Measurements from ENCODE around the gene CSNK2B.
A peak's percentile ranks its signal among the peaks of the same experiment; 100 is the strongest.

Gene CSNK2B

DNA sequence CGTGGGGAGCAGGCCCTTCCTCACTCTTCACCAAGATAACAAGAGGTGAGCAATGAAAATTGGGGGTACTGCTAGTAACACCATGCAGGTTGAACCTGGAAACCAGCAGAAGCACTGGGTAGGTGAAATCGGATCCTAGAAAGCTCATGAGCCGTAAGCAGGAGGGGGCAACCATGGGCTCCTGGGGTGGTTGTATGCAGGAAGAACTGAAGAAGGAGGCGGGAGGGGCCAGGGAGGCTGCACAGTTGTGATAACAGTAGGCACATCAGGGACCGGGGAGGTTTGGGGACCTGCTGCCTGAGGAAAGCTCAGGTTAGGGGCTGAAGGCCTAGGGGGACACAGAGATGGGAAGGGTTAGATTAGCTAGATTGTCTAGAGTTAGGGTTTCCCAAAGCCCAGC is 20.6 kb downstream of the CSNK2B start:
- FAIRE-seq, result no peak
- no peak for DNase-seq (ENCODE audit: extremely low spot score, insufficient read length, low read depth)

GRCh38 chr6:31687321-31687720 is 21.4 kb downstream of the CSNK2B start:
- FAIRE-seq (no peak), DNase-seq (ENCODE audit: extremely low spot score, insufficient read length, low read depth) (no peak)

DNA sequence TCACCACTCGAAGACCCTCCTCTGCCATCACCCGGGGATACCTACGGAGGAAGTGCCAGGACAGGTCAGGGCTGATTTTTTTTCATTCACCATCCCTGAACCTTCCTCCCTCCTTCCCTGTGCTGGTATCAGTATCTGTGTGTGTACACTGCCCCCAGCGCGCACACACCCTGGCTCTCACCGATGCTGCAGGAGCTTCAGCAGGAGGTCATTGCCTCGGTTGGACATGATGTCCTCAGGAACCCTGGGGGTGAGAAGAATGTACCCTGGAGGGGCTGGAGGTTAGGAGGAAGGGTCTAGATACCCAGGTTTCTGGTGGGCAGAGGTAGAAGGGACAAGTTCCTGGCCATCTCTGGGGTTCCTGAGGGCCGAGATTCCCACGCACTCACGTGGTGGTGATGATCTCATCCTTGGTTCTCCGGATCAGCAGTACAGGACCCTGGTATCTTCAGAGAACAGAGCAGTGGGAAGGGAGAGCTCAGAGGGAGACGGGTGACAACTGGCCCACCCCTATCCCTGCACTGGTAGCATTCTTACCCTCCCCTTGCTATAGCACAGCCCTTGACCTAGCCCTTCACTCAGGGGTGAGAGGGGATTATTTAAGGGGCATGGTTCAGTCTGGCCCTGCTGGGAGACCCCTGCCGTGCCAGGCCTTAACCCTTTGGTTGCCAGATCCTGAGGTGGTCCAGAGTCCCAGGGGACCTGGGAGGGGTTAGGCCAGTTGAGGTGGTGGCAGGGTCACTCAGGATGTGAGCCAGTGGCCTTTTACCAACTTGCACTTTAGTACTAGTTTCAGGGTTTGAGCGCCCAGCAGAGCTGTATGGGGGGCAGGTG is 22.2 kb downstream of the CSNK2B start:
- FAIRE-seq, result no peak

DNA sequence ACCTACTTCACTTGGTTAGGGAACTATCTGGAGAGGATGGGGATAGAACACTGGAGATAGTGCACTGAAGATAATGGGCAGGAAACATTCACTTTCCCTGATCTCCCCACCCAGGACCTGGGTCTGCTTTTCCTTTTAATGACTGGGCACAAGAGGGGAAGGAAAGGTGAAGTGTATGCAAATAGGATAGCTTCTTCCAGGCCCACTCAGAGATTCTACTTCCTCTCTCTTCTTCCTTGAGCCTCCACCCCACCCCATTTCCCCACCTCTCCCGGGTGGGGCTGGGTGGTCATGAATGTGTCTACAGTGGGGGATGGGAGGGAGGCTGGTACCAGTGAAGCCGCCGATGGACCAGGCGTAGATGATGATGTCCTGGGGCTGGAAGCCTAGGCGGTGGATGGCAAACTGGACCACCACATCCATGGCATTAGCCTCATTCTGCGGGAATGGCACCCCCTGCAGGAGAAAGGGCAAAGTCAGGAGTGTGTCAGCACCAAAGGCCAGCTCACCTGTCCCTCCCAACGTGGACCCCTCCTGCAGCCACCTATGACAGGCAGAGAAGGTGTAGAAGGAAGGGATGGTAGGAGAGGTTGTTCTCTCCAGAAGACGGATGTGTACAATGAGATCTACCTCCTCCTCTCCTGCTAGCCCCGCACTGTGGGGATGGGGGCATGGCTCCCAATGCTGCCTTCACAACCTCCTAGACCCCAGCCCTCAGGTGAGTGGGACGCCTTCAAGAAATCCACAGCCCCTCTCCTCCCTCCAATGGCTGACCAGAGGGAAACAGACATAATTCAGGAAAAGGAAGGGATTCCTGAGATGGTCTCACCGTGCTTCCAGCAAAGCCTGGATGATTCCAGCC is 23.6 kb downstream of the CSNK2B start:
- DNase-seq (ENCODE audit: extremely low spot score, insufficient read length, low read depth) (no peak), FAIRE-seq (no peak)

More for the DNA sequence above, 22.2 kb downstream of the CSNK2B start:
- DNase-seq (ENCODE audit: extremely low spot score, insufficient read length, low read depth), result no peak

DNA sequence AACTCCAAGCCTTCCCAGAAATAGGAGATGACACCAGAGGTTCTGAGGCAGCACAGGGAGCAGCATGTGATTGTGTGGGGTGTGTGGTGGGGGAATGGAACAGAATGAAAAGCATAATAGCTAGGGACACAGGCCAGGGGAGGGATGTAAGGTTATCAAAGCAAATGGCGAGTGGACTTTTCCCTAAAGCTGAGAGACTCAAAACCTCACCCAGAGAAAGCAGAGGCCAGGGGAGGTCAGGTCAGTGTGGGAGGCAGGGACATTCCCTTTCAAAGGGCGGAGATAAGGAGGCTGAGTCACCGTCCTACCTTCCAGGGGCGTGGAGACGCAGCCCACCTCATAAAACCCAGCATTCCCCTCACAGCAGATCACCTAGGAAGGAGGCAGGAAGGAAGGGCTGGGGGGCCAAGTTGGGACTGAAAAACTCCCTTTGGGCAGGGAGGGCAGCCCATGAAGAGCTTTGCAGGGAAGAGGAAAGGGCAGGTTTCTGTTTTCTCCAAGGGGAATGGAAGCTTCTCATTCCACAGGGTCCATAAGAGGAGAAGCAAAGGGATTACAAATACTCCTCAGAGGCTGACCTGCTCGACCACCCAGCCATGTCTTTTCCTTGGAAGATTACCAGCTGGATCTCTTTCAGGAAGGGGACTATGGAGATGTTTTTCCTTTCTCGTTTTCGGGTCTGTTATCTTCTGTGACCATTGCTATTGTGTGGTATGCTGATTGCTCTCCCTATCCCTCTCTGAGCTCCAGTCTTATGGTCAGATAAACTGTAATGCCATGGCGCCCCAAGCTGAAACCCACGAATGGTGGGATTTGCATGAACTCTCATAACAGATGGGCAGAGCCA is 24.6 kb downstream of the CSNK2B start:
- DNase-seq (ENCODE audit: extremely low spot score, insufficient read length, low read depth) (no peak), FAIRE-seq (no peak)

DNA sequence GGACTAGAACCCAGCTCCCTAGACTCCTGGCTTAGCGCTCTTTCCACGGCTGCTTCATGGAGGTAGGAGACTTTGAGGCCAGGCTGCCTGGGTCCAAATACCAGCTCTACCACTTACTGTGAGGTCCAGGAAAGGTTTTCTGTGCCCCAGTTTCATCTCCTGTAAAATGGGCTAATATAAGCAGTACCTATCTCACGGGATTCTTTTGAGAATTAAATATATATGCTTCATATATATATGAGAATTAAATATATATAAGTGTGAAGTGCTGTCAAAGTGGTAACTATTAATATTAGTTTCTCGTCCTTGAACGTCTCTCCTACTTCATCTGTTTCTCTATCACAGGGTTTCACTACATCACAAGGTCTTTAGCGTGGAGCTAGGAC is 25.2 kb downstream of the CSNK2B start:
- DNase-seq (ENCODE audit: extremely low spot score, insufficient read length, low read depth) (no peak), FAIRE-seq (no peak)

- no peak for DNase-seq (ENCODE audit: extremely low spot score, insufficient read length, low read depth)
- no peak for FAIRE-seq
Observed at GRCh38 chr6:31691564-31692108, 25.8 kb downstream of the CSNK2B start.

- DNase-seq (ENCODE audit: extremely low spot score, insufficient read length, low read depth) (no peak), FAIRE-seq (no peak)
Observed at GRCh38 chr6:31692353-31692752, 26.5 kb downstream of the CSNK2B start.

DNA sequence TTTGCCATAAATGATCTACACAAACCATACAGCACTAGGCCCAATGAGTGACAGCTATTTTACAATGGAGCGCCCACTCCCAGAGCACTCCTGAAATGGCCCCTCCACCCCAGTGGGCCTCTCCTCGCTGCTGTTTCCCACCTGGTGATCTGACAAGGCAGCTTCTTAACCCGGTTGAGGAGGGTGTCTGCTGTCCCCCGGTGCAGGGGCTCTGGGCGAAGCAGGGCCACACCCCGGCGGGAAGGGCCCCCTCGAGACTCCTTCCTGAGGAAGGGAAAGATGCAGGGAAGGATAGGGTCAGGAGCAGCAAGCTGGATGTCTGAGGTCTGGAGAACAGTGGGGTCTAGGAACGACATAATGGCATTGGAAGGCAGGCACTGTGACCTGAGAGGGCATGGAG is 27.0 kb downstream of the CSNK2B start:
- DNase-seq (ENCODE audit: extremely low spot score, insufficient read length, low read depth), result no peak
- no peak for FAIRE-seq

- DNase-seq (ENCODE audit: extremely low spot score, insufficient read length, low read depth) (no peak), FAIRE-seq (no peak)
Observed at GRCh38 chr6:31693535-31693934, 27.7 kb downstream of the CSNK2B start.

- no peak for DNase-seq (ENCODE audit: extremely low spot score, insufficient read length, low read depth)
- no peak for FAIRE-seq
Observed at GRCh38 chr6:31697555-31697954, 31.7 kb downstream of the CSNK2B start.

GRCh38 chr6:31700740-31701401 is 35.0 kb downstream of the CSNK2B start:
- FAIRE-seq (no peak), DNase-seq (ENCODE audit: extremely low spot score, insufficient read length, low read depth) (no peak)

- DNase-seq (ENCODE audit: extremely low spot score, insufficient read length, low read depth) (no peak), FAIRE-seq (no peak)
Observed at GRCh38 chr6:31701666-31702404, 36.0 kb downstream of the CSNK2B start.

DNA sequence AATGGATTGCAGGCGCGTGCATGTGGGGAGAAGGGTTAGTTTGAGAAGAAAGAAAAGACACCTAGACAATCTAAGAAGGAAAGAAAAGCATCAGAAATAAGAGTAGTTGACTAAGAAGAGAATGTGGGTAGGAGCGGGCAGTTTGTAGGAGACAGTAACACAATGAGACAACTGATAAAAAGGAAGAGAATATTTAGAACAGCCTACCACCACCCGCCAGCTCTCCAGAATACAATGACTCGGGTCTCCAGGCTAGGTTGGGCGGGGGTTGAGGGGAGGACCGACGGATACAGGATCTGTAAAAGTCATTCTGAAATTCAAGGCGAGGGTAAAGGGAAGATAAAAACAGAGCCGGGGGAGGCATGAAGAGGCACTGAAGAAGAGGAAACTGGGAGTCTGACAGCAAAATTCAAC is 36.5 kb downstream of the CSNK2B start:
- no peak for FAIRE-seq
- no peak for DNase-seq (ENCODE audit: extremely low spot score, insufficient read length, low read depth)

GRCh38 chr6:31702819-31703716 is 37.2 kb downstream of the CSNK2B start, which contains the start of gene ABHD16A:
Gene ABHD16A (minus strand): TSS chr6:31703324. CDS start chr6:31703281, 43 bp downstream.
- FAIRE-seq (peak; percentile 99), DNase-seq (ENCODE audit: extremely low spot score, insufficient read length, low read depth) (peak; percentile 99)

- DNase-seq (ENCODE audit: extremely low spot score, insufficient read length, low read depth) (no peak), FAIRE-seq (no peak)
Observed at GRCh38 chr6:31705931-31706330, 40.1 kb downstream of the CSNK2B start.

DNA sequence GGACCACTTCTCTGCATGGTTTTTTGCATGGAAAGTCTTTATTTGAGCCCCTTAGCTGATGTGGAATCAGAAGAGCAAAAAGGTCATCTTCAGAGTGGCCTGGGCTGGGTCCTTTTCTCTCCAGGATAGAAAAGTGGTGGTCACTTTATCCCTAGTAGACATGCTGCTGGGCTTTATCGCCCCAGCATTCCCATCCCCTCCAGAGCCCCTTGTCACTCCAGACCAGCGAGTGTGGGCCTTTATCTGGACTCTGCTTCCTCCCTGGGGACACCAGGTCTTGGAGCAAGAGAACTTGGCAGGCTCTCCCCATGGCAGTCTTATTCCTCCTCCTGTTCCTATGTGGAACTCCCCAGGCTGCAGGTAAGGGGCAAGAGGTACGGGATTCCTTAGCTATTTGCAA is 40.7 kb downstream of the CSNK2B start, which contains the start of gene LY6G6F:
TSS of gene LY6G6F (plus strand) at position 268 of the 400 bp plus-strand sequence. CDS start at position 309, 41 bp downstream.
- FAIRE-seq (no peak), DNase-seq (ENCODE audit: extremely low spot score, insufficient read length, low read depth) (no peak)

- FAIRE-seq (no peak), DNase-seq (ENCODE audit: extremely low spot score, insufficient read length, low read depth) (no peak)
Observed at GRCh38 chr6:31707701-31708100, 41.8 kb downstream of the CSNK2B start.

Data from GM18507 (cell line).